K562 (cell line): Measurements from ENCODE around the gene GMDS. TPM values are rescaled to one million over a fixed set of nuclear protein-coding genes. Genes with fewer than 3 reads are reported as not detected.

ENCODE experiments used
- ATAC-seq: fragments of 200-7000 bp; cut with Tn5 transposase; 3 replicates; pipeline ENCODE4 v1.9.1; 2020; ENCODE audit warnings: moderate library complexity
- BruUV-seq: library from RNA; stranded (reverse); fragments of 400-500 nt; replicated peaks from 2 replicates; lab custom pipeline; 2021; lab: Mats Ljungman, UMichigan
- CTCF ChIA-PET: fragments of 300-600 bp; formaldehyde crosslinking; extraction: SDS; loops from one replicate; lab custom pipeline; 2021; ENCODE audit warnings: low intra/inter-chr PET ratio; lab: Yijun Ruan, JAX
- POLR2A ChIA-PET: fragments of 300-600, 350-650 bp; sonication (Branson Sonifier 250); formaldehyde crosslinking; extraction: SDS; loops from one replicate; lab custom pipeline; 2021; ENCODE audit warnings: antibody characterized with exemption, inconsistent platforms; lab: Yijun Ruan, JAX
- DNase-seq, 4 experiments: peaks; one replicate each; pipeline versions ENCODE4 v3.0.0 to v3.0.0-alpha.2; 2011 to 2018; ENCODE audit warnings: low spot score in 3 of 4, mixed read lengths in 3 of 4; ENCODE audit errors: extremely low read depth in 1 of 4
- FAIRE-seq: peaks from 2 replicates; lab custom pipeline; 2011; peaks lifted over from hg19 to GRCh38; lab: Jason Lieb, UNC
- H2AFZ ChIP-seq: 2 replicates; pipeline ENCODE4 v1.6.0; 2011; ENCODE audit warnings: low read depth, low read length, control low read depth, inconsistent platforms
- H3K27ac ChIP-seq: fragments of 200-600 bp; 3 replicates; pipeline ENCODE4 v1.8.0; 2011; ENCODE audit warnings: low read depth, mild to moderate bottlenecking, control low read depth, inconsistent platforms, low read length, moderate library complexity, mixed read lengths; ENCODE audit errors: extremely low read depth
- H3K27me3 ChIP-seq, 2 experiments: fragments of 300-600 bp in 1 of 2; 2 replicates in 1 of 2; 3 replicates in 1 of 2; pipeline versions ENCODE4 v1.6.0 to v1.8.0; 2011; ENCODE audit warnings: inconsistent platforms in 2 of 2, low read length in 2 of 2, mild to moderate bottlenecking in 1 of 2, mixed read lengths in 1 of 2, moderate library complexity in 1 of 2; ENCODE audit not compliant: control insufficient read depth in 2 of 2, insufficient read depth in 2 of 2
- H3K36me3 ChIP-seq: fragments of 300-600 bp; 3 replicates; pipeline ENCODE4 v1.8.0; 2011; ENCODE audit warnings: mild to moderate bottlenecking, low read length, inconsistent platforms; ENCODE audit not compliant: control insufficient read depth, insufficient read depth
- H3K4me1 ChIP-seq, 2 experiments: fragments of 200-600 bp in 1 of 2; replicated peaks in 1 of 2; 2 replicates in 1 of 2; 3 replicates in 1 of 2; pipeline versions ENCODE4 v1.5.1 to v1.8.0; 2011; ENCODE audit warnings: inconsistent platforms in 2 of 2, low read length in 2 of 2, mild to moderate bottlenecking in 1 of 2, mixed read lengths in 1 of 2, moderate library complexity in 1 of 2; ENCODE audit not compliant: control insufficient read depth in 2 of 2, insufficient read depth in 2 of 2
- H3K4me2 ChIP-seq: 2 replicates; pipeline ENCODE4 v1.6.1; 2011; ENCODE audit warnings: low read length, control low read depth, inconsistent platforms, mixed read lengths; ENCODE audit not compliant: insufficient read depth
- H3K4me3 ChIP-seq: fragments of 200-600 bp; sonication (generic), shearing (Covaris generic); 2 replicates; pipeline ENCODE4 v1.5.1; 2016; ENCODE audit warnings: control low read depth, inconsistent platforms
- H3K79me2 ChIP-seq: fragments of 200-600 bp; 3 replicates; pipeline ENCODE4 v1.8.0; 2011; ENCODE audit warnings: low read length, inconsistent platforms; ENCODE audit not compliant: control insufficient read depth, insufficient read depth
- H3K9ac ChIP-seq, 2 experiments: 2 replicates each; pipeline versions ENCODE4 v1.6.0 to v1.6.1; 2011; ENCODE audit warnings: low read depth in 2 of 2, low read length in 2 of 2, control low read depth in 1 of 2, inconsistent platforms in 1 of 2, mild to moderate bottlenecking in 1 of 2, mixed read lengths in 1 of 2; ENCODE audit not compliant: insufficient read depth in 1 of 2
- H3K9me1 ChIP-seq: one replicate; pipeline ENCODE4 v1.6.0; 2011; ENCODE audit warnings: inconsistent platforms, mild to moderate bottlenecking, low read length, moderate library complexity; ENCODE audit not compliant: control insufficient read depth, insufficient read depth
- H3K9me3 ChIP-seq: replicated peaks from 2 replicates; pipeline ENCODE4 v1.5.1; 2011; ENCODE audit warnings: low read depth, low read length, inconsistent platforms; ENCODE audit not compliant: control insufficient read depth, insufficient read depth
- H4K20me1 ChIP-seq: replicated peaks from 2 replicates; pipeline ENCODE4 v1.6.1; 2011; ENCODE audit warnings: low read length, inconsistent platforms, mixed read lengths; ENCODE audit not compliant: control insufficient read depth, insufficient read depth
- CCAR2 ChIP-seq: fragments of 200-400 bp; formaldehyde crosslinking; IDR thresholded peaks from 2 replicates; pipeline ENCODE4 v1.6.1; 2017; ENCODE audit warnings: mild to moderate bottlenecking, low read depth, low read length
- DPF2 ChIP-seq: fragments of 450-650 bp; IDR thresholded peaks from 2 replicates; pipeline ENCODE4 v1.6.1; 2016
- KLF16 ChIP-seq: IDR thresholded peaks from 2 replicates; pipeline ENCODE4 v1.6.1; 2016; ENCODE audit warnings: antibody characterized with exemption
- MCM7 ChIP-seq, 2 experiments: fragments of 450-650 bp; IDR thresholded peaks; 2 replicates each; pipeline ENCODE4 v1.6.1; 2016 to 2018
- POU5F1 ChIP-seq: fragments of 150-350 bp; IDR thresholded peaks from 2 replicates; pipeline ENCODE4 v1.6.1; 2014; ENCODE audit warnings: borderline replicate concordance, low read length, low read depth, mild to moderate bottlenecking; ENCODE audit not compliant: partially characterized antibody
- RB1 ChIP-seq: fragments of 450-650 bp; IDR thresholded peaks from 2 replicates; pipeline ENCODE4 v1.6.1; 2017; ENCODE audit warnings: low read depth, mild to moderate bottlenecking
- RBM25 ChIP-seq: fragments of 200-400 bp; formaldehyde crosslinking; IDR thresholded peaks from 2 replicates; pipeline ENCODE4 v1.6.1; 2018; ENCODE audit warnings: low read length, low read depth, moderate library complexity; ENCODE audit not compliant: severe bottlenecking
- STAT5B ChIP-seq: fragments of 250-450 bp; sonication (Bioruptor Pico); IDR thresholded peaks from 2 replicates; pipeline ENCODE4 v1.8.0; 2021; ENCODE audit warnings: mild to moderate bottlenecking, inconsistent platforms
- TAF7 ChIP-seq: fragments of 450-650 bp; IDR thresholded peaks from 2 replicates; pipeline ENCODE4 v1.6.1; 2016; ENCODE audit warnings: missing genetic modification characterization, missing compliant biosample characterization
- ZNF253 ChIP-seq: fragments of 250-450 bp; sonication (Bioruptor Pico); conservative IDR thresholded peaks from 2 replicates; pipeline ENCODE4 v1.6.1; 2021; ENCODE audit warnings: mild to moderate bottlenecking
- WGBS: fragments of 100-300 bp; shearing (Covaris generic); methylation state at CpG from one replicate; pipeline ENCODE4 v1.1.6; 2016; ENCODE audit warnings: low coverage, mixed read lengths; ENCODE audit not compliant: insufficient coverage; ENCODE audit errors: missing lambda C conversion rate; 5-methylcytosine and 5-hydroxymethylcytosine counted together
- in situ Hi-C: fragments of 300-500 bp; cut with MboI; formaldehyde crosslinking; loops from 4 replicates; pipeline ENCODE4 v1.15.0; 2018; ENCODE audit warnings: inconsistent platforms, mixed read lengths
- intact Hi-C: fragments of 100-400 bp; cut with micrococcal nuclease; formaldehyde crosslinking; loops from 2 replicates; pipeline ENCODE4 v1.14.2; 2022
- polyA plus RNA-seq, 8 experiments: library from polyadenylated mRNA; depleted of rRNA in 4 of 8; stranded (reverse) in 5 of 8; unstranded in 3 of 8; fragments of >200 nt; fragmentation: Nextera tagmentation in 2 of 8; fragmentation: Illumina TruSeq in 1 of 8; extraction: Ambion mirVana in 2 of 8; extraction: Trizol in 1 of 8; gene quantifications; 2 replicates each; pipeline versions ENCODE4 v1.2.1 to v1.2.3, GENCODE V29; 2011 to 2014; ENCODE audit warnings: inconsistent platforms in 1 of 8, missing spikeins in 1 of 8
- total RNA-seq, 7 experiments: library from RNA; depleted of rRNA in 6 of 7; stranded (reverse); fragments of >200 nt in 6 of 7; fragmentation: Illumina TruSeq in 2 of 7; extraction: Trizol in 2 of 7; gene quantifications; 2 replicates each; pipeline versions ENCODE4 v1.2.1 to v1.2.3, GENCODE V29; 2011 to 2021; ENCODE audit warnings: low replicate concordance in 1 of 7
- TF ChIP-seq, protein P1 (sequence below): fragments of 250-450 bp; sonication (Bioruptor Pico); IDR thresholded peaks from 2 replicates; pipeline ENCODE4 v1.5.0; 2021
- TF ChIP-seq, protein P2 (sequence below): sonication (generic); formaldehyde crosslinking; IDR thresholded peaks from 2 replicates; pipeline ENCODE4 v1.8.0; 2022; ENCODE audit warnings: mild to moderate bottlenecking, missing genetic modification reagents
- TF ChIP-seq, protein P3 (sequence below): fragments of 450-650 bp; IDR thresholded peaks from 2 replicates; pipeline ENCODE4 v1.6.1; 2016; ENCODE audit warnings: low read depth, mild to moderate bottlenecking, moderate library complexity

GMDS gene
- total and polyA plus RNA-seq, 9 of the 15 experiments (the other 6 are each of a cell fraction or from before 2014, with no cell fraction given) = 0.48 to 31.8 (median 13.4) TPM

DNA sequence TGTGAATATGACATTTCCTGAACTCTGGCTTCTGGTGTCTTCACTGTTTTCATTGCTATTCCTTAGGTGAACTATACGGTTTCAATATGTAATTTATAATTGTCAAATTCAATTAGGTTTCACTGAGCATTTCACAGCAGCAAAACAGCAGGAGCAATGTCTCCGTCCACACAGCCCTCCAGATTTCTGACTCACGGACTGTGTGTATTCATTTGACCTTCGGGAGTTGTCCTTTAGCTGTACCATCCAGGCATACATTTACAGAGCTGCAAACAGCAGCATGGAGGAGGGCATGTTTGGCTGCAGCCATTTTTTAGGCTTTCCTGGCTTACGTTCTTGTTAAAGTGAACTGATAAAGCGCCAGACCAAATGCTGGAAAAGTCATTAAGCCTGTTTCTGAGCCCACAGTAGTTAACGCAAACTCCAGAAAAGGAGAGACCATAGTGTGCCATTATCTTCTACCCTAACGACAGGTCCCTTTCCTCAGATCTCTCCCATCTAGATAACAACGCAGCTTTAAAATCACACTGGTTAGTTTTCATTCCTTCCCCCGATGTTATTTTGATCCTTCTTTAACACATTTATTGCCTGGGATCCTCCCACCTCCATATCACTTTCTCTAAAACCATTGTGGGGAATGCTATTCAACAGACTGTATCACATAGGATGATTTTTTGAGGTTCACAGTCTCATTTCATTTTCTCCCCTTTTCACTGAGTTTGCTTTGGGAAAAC, 617.4 kb downstream of the GMDS start (continued):
- TF ChIP-seq, protein P1, sequence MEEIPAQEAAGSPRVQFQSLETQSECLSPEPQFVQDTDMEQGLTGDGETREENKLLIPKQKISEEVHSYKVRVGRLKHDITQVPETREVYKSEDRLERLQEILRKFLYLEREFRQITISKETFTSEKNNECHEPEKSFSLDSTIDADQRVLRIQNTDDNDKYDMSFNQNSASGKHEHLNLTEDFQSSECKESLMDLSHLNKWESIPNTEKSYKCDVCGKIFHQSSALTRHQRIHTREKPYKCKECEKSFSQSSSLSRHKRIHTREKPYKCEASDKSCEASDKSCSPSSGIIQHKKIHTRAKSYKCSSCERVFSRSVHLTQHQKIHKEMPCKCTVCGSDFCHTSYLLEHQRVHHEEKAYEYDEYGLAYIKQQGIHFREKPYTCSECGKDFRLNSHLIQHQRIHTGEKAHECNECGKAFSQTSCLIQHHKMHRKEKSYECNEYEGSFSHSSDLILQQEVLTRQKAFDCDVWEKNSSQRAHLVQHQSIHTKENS (CRISPR knock-in tag) = no peak
- TF ChIP-seq TAF7 (tag) = no peak
- TF ChIP-seq DPF2 = no peak
- no peak for TF ChIP-seq MCM7 (IDR thresholded peaks at IDR 0.05)
- TF ChIP-seq RBM25 = no peak
- TF ChIP-seq CCAR2 = no peak

DNA sequence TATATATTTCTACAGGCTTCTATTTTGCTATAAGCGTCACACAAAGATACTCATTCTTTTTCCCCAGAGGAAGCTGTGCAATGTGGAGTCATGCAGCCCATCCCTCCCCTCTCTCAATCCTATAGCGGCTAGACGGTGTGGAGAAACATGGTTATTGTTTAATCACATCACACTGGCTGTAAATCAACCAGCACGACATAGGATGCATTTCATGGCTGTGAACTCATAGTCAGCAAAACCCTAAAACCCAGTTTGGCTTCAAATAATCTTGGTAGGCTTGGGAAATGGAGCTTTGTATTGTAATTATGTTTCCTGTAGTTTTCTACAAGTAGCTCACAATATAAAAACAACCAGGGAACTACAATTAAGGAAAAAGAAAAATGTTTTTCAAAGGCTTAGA, 618.9 kb downstream of the GMDS start:
- ATAC-seq = no peak
- H2AFZ ChIP-seq = no peak overlapping the region
- WGBS = 3% methylated on average over 4 of the region's 4 CpGs
- BruUV-seq = no TSS peak
- intact Hi-C loops (no loop called here), in situ Hi-C loops (no loop called here)
- ChIA-PET POLR2A (interaction anchor here (0.8 to 1.6 kb wide), 2 partner anchors 10 to 561 kb away, joined by 3 to 9 read pairs; no protein-coding TSS in a partner anchor), CTCF (no interaction called here)
- H3K79me2 ChIP-seq = no peaks in the 10 kb centered on the region
- no peak for DNase-seq
- H3K9ac ChIP-seq = no peak overlapping the region
- H3K9me3 ChIP-seq = no peaks in the 10 kb centered on the region
- no peaks in the 10 kb centered on the region for H3K9me1 ChIP-seq
- H3K36me3 ChIP-seq = no peaks in the 10 kb centered on the region
- H3K4me1 ChIP-seq = peaks cover 8% of the 10 kb centered on the region in 2 experiments; a peak in 3 of 5 replicates
- H3K27ac ChIP-seq = no peak overlapping the region
- no peak overlapping the region for H3K4me3 ChIP-seq
- H4K20me1 ChIP-seq = no peaks in the 10 kb centered on the region; the same call in 1 of the 2 replicates
- H3K27me3 ChIP-seq = peaks cover 46 to 63% of the 10 kb centered on the region in 2 experiments
- FAIRE-seq = no peak
- H3K4me2 ChIP-seq = no peak overlapping the region
- TF ChIP-seq STAT5B (CRISPR knock-in tag) = no peak
- no peak for TF ChIP-seq POU5F1
- TF ChIP-seq, protein P2, sequence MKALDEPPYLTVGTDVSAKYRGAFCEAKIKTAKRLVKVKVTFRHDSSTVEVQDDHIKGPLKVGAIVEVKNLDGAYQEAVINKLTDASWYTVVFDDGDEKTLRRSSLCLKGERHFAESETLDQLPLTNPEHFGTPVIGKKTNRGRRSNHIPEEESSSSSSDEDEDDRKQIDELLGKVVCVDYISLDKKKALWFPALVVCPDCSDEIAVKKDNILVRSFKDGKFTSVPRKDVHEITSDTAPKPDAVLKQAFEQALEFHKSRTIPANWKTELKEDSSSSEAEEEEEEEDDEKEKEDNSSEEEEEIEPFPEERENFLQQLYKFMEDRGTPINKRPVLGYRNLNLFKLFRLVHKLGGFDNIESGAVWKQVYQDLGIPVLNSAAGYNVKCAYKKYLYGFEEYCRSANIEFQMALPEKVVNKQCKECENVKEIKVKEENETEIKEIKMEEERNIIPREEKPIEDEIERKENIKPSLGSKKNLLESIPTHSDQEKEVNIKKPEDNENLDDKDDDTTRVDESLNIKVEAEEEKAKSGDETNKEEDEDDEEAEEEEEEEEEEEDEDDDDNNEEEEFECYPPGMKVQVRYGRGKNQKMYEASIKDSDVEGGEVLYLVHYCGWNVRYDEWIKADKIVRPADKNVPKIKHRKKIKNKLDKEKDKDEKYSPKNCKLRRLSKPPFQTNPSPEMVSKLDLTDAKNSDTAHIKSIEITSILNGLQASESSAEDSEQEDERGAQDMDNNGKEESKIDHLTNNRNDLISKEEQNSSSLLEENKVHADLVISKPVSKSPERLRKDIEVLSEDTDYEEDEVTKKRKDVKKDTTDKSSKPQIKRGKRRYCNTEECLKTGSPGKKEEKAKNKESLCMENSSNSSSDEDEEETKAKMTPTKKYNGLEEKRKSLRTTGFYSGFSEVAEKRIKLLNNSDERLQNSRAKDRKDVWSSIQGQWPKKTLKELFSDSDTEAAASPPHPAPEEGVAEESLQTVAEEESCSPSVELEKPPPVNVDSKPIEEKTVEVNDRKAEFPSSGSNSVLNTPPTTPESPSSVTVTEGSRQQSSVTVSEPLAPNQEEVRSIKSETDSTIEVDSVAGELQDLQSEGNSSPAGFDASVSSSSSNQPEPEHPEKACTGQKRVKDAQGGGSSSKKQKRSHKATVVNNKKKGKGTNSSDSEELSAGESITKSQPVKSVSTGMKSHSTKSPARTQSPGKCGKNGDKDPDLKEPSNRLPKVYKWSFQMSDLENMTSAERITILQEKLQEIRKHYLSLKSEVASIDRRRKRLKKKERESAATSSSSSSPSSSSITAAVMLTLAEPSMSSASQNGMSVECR (CRISPR knock-in tag) = no peak
- no peak for TF ChIP-seq KLF16
- no peak for TF ChIP-seq ZNF253
- TF ChIP-seq, protein P3, sequence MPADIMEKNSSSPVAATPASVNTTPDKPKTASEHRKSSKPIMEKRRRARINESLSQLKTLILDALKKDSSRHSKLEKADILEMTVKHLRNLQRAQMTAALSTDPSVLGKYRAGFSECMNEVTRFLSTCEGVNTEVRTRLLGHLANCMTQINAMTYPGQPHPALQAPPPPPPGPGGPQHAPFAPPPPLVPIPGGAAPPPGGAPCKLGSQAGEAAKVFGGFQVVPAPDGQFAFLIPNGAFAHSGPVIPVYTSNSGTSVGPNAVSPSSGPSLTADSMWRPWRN = no peak
- no peak for TF ChIP-seq RB1
